IPS DF 6.9 (cell line): ENCODE results near the gene GPR137.

ENCODE experiments used
- DNase-seq: peaks from one replicate; pipeline ENCODE4 v3.0.0-alpha.2; 2013; ENCODE audit warnings: low read depth, low spot score
- H3K27ac ChIP-seq: one replicate; pipeline ENCODE4 v1.5.1; 2013; ENCODE audit warnings: low read length, control low read depth
- H3K27me3 ChIP-seq: 2 replicates; pipeline ENCODE4 v1.6.1; 2013; ENCODE audit warnings: mild to moderate bottlenecking, low read length; ENCODE audit not compliant: control insufficient read depth, insufficient read depth
- H3K36me3 ChIP-seq: 2 replicates; pipeline ENCODE4 v1.6.1; 2013; ENCODE audit warnings: low read length; ENCODE audit not compliant: control insufficient read depth, insufficient read depth
- H3K4me1 ChIP-seq: 2 replicates; pipeline ENCODE4 v1.6.1; 2013; ENCODE audit warnings: low read length; ENCODE audit not compliant: control insufficient read depth, insufficient read depth
- H3K4me3 ChIP-seq: 2 replicates; pipeline ENCODE4 v1.5.1; 2013; ENCODE audit warnings: mild to moderate bottlenecking, low read length
- H3K9me3 ChIP-seq: 2 replicates; pipeline ENCODE4 v1.6.1; 2013; ENCODE audit warnings: low read length, inconsistent platforms; ENCODE audit not compliant: control insufficient read depth, insufficient read depth
- WGBS: extraction: QIAGEN DNeasy Blood & Tissue Kit; methylation state at CpG from one replicate; pipeline ENCODE4 v1.1.7; 2013; ENCODE audit warnings: mixed read lengths, missing lambda C conversion rate; ENCODE audit not compliant: insufficient read length, insufficient coverage; 5-methylcytosine and 5-hydroxymethylcytosine counted together

Gene GPR137

GRCh38 chr11:64296236-64296635 lies 10.6 kb downstream of the GPR137 start:
- Histone ChIP-seq H3K27ac (no peak overlapping the region), H3K36me3 (no peaks in the 10 kb centered on the region), H3K27me3 (peaks cover 92% of the 10 kb centered on the region), H3K4me3 (no peak overlapping the region), H3K4me1 (peaks cover 7% of the 10 kb centered on the region; the same call in 1 of the 2 replicates), H3K9me3 (no peaks in the 10 kb centered on the region)
- no CpG with 5 or more reads among the region's 1 CpG for WGBS
- DNase-seq = no peak

GRCh38 chr11:64296830-64297698 lies 11.4 kb downstream of the GPR137 start:
- Histone ChIP-seq H3K9me3 (no peaks in the 10 kb centered on the region), H3K27me3 (peaks cover 87% of the 10 kb centered on the region), H3K4me3 (no peak overlapping the region), H3K27ac (no peak overlapping the region), H3K4me1 (peaks cover 6% of the 10 kb centered on the region; the same call in 1 of the 2 replicates), H3K36me3 (no peaks in the 10 kb centered on the region)
- no peak for DNase-seq
- no CpG with 5 or more reads among the region's 34 CpGs for WGBS

- H3K4me3 ChIP-seq = no peak overlapping the region
- no CpG with 5 or more reads among the region's 18 CpGs for WGBS
- no peak for DNase-seq
- H3K9me3 ChIP-seq = no peaks in the 10 kb centered on the region
- peaks cover 3% of the 10 kb centered on the region; the same call in 1 of the 2 replicates for H3K4me1 ChIP-seq
- no peak overlapping the region for H3K27ac ChIP-seq
- H3K27me3 ChIP-seq = peaks cover 79% of the 10 kb centered on the region
- no peaks in the 10 kb centered on the region for H3K36me3 ChIP-seq
Observed at GRCh38 chr11:64297699-64298358, 12.2 kb downstream of the GPR137 start.

- Histone ChIP-seq H3K4me3 (no peak overlapping the region; the same call in 1 of the 2 replicates), H3K27ac (no peak overlapping the region), H3K9me3 (no peaks in the 10 kb centered on the region), H3K36me3 (no peaks in the 10 kb centered on the region), H3K27me3 (peaks cover 66% of the 10 kb centered on the region), H3K4me1 (peaks cover 7% of the 10 kb centered on the region)
- no peak for DNase-seq
- WGBS = no CpG with 5 or more reads among the region's 60 CpGs
Observed at GRCh38 chr11:64298966-64299846, 13.6 kb downstream of the GPR137 start.

- no peak for DNase-seq
- Histone ChIP-seq H3K4me3 (peak within 1 kb of the TSS; percentile 6; the same call in 1 of the 2 replicates), H3K36me3 (no peaks in the 10 kb centered on the region), H3K27ac (no peak within 1 kb of the TSS), H3K9me3 (no peaks in the 10 kb centered on the region), H3K4me1 (peaks cover 7% of the 10 kb centered on the region), H3K27me3 (peaks cover 58% of the 10 kb centered on the region)
- WGBS = no CpG with 5 or more reads among the region's 54 CpGs
Observed at GRCh38 chr11:64299847-64300648, 14.4 kb downstream of the GPR137 start, which contains the start of gene CATSPERZ. TSS of gene CATSPERZ (plus strand) at chr11:64300358. CDS start at chr11:64300411, 53 bp downstream.

- Histone ChIP-seq H3K27me3 (peaks cover 25% of the 10 kb centered on the region), H3K4me3 (no peak overlapping the region), H3K9me3 (no peaks in the 10 kb centered on the region), H3K36me3 (0 out of 2 replicates have a peak, but pooled peaks cover 4% of the 10 kb centered on the region), H3K4me1 (peaks cover 10% of the 10 kb centered on the region), H3K27ac (no peak overlapping the region)
- no CpG with 5 or more reads among the region's 13 CpGs for WGBS
- DNase-seq = no peak
Observed at GRCh38 chr11:64303109-64304031, 17.7 kb downstream of the GPR137 start.

GRCh38 chr11:64304032-64304315 lies 18.3 kb downstream of the GPR137 start:
- no peaks in the 10 kb centered on the region for H3K9me3 ChIP-seq
- H3K4me3 ChIP-seq = no peak overlapping the region; the same call in 1 of the 2 replicates
- H3K27me3 ChIP-seq = peaks cover 19% of the 10 kb centered on the region
- no peak overlapping the region for H3K27ac ChIP-seq
- peaks cover 10% of the 10 kb centered on the region for H3K4me1 ChIP-seq
- WGBS = no CpG with 5 or more reads among the region's 5 CpGs
- 0 out of 2 replicates have a peak, but pooled peaks cover 4% of the 10 kb centered on the region for H3K36me3 ChIP-seq
- no peak for DNase-seq

- H3K4me1 ChIP-seq = peaks cover 8% of the 10 kb centered on the region
- no CpG with 5 or more reads among the region's 46 CpGs for WGBS
- peak overlapping the region; percentile 53; the same call in 1 of the 2 replicates for H3K4me3 ChIP-seq
- peaks cover 14% of the 10 kb centered on the region for H3K27me3 ChIP-seq
- 0 out of 2 replicates have a peak, but pooled peaks cover 4% of the 10 kb centered on the region for H3K36me3 ChIP-seq
- H3K27ac ChIP-seq = peak overlapping the region; percentile 4
- H3K9me3 ChIP-seq = no peaks in the 10 kb centered on the region
- peak; percentile 94 for DNase-seq
Observed at GRCh38 chr11:64304316-64305072, 18.8 kb downstream of the GPR137 start.
